ENCODE data around the gene TRAF1. TPM values are rescaled to one million over a fixed set of nuclear protein-coding genes. Genes with fewer than 3 reads are reported as not detected.
A peak's percentile ranks its signal among the peaks of the same experiment; 100 is the strongest.

The TRAF1 gene
- total RNA-seq, 1 experiment from 2014 or later = 4.7 TPM

DNA sequence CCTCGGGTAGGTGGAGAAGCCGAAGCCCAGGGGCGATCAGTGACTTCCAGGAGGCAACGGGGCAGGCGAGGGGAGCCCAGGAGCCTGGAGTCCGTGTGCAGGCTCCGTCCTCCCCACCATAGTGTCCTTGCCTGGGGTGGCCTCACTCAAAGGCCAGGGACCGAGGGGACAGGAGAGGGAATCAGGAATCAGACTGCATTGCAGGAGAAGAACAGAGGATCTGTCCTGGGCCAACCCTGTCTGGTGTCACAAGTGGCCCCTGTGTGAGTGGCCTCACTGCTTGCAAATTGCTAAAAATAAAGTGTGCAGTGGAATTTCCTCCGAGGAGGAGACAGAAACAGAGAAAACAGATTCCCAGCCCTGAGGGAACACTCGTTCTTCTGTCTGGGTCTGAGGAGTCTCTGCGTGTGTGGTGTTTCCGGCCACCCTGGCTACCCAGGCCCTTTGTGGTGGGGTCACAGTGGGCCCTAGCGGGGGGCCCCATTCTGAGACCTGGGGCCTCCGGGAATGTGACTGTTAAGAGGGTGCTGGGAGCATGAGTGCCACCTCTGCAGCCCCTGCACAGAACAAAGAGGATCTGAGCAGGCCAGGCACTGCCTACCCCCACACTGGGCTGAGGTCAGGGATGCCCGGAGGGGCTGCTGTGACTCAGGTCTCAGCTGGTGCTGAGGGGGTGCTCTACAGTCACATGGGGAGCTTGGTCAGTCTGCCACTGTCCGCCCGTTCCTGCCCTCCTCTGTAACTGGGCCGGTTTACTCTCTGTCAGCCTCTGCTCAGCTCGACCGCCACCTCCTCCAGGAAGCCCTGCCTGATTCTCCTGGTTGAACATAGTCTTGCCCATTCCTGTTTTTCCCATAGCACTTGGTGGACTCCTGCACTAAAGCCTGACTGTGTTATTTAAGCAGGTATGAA is 7.4 kb downstream of the TRAF1 start:
- in situ Hi-C loops (cut with HindIII; ENCODE audit: low pct_unique_long_range_greater_than_20kb, low sequenced_read_pairs) = no loop called here
- BruUV-seq (replicated peaks) = no TSS peak
- Histone ChIP-seq H3K4me3 (ENCODE audit: low read depth in 2 of 2, low read length in 2 of 2) (no peak overlapping the region), H3K36me3 (ENCODE audit: control insufficient read depth, insufficient read depth, low read length) (no peaks in the 10 kb centered on the region), H3K27me3 (ENCODE audit: control insufficient read depth, insufficient read depth, low read length) (no peaks in the 10 kb centered on the region), H3K9me3 (ENCODE audit: control insufficient read depth, insufficient read depth, low read depth, low read length) (no peaks in the 10 kb centered on the region), H3K27ac (ENCODE audit: low read length) (no peak overlapping the region), H3K4me1 (ENCODE audit: control insufficient read depth, insufficient read depth, low read length) (peaks cover 3% of the 10 kb centered on the region; the same call in 1 of the 2 replicates)
- TF ChIP-seq, protein P1, sequence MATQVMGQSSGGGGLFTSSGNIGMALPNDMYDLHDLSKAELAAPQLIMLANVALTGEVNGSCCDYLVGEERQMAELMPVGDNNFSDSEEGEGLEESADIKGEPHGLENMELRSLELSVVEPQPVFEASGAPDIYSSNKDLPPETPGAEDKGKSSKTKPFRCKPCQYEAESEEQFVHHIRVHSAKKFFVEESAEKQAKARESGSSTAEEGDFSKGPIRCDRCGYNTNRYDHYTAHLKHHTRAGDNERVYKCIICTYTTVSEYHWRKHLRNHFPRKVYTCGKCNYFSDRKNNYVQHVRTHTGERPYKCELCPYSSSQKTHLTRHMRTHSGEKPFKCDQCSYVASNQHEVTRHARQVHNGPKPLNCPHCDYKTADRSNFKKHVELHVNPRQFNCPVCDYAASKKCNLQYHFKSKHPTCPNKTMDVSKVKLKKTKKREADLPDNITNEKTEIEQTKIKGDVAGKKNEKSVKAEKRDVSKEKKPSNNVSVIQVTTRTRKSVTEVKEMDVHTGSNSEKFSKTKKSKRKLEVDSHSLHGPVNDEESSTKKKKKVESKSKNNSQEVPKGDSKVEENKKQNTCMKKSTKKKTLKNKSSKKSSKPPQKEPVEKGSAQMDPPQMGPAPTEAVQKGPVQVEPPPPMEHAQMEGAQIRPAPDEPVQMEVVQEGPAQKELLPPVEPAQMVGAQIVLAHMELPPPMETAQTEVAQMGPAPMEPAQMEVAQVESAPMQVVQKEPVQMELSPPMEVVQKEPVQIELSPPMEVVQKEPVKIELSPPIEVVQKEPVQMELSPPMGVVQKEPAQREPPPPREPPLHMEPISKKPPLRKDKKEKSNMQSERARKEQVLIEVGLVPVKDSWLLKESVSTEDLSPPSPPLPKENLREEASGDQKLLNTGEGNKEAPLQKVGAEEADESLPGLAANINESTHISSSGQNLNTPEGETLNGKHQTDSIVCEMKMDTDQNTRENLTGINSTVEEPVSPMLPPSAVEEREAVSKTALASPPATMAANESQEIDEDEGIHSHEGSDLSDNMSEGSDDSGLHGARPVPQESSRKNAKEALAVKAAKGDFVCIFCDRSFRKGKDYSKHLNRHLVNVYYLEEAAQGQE (IDR thresholded peaks at IDR 0.05; ENCODE audit: insufficient read depth in 1 of 2, low read depth in 2 of 2, low read length in 1 of 2) = no peak
- TF ChIP-seq, protein P2, sequence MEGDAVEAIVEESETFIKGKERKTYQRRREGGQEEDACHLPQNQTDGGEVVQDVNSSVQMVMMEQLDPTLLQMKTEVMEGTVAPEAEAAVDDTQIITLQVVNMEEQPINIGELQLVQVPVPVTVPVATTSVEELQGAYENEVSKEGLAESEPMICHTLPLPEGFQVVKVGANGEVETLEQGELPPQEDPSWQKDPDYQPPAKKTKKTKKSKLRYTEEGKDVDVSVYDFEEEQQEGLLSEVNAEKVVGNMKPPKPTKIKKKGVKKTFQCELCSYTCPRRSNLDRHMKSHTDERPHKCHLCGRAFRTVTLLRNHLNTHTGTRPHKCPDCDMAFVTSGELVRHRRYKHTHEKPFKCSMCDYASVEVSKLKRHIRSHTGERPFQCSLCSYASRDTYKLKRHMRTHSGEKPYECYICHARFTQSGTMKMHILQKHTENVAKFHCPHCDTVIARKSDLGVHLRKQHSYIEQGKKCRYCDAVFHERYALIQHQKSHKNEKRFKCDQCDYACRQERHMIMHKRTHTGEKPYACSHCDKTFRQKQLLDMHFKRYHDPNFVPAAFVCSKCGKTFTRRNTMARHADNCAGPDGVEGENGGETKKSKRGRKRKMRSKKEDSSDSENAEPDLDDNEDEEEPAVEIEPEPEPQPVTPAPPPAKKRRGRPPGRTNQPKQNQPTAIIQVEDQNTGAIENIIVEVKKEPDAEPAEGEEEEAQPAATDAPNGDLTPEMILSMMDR (IDR thresholded peaks at IDR 0.05) = no peak
- TF ChIP-seq TCF7L2 (IDR thresholded peaks at IDR 0.05; ENCODE audit: low read depth, low read length) (no peak), POLR2AphosphoS5 (IDR thresholded peaks at IDR 0.05; ENCODE audit: low read depth, low read length) (no peak), SIN3A (IDR thresholded peaks at IDR 0.05; ENCODE audit: borderline replicate concordance, insufficient read depth, low read depth, low read length) (no peak)
- POLR2A ChIA-PET = no interaction called here
- CTCF ChIA-PET = no interaction called here
- intact Hi-C loops (cut with micrococcal nuclease; ENCODE audit: unreplicated experiment) = no loop called here
- ATAC-seq = 0 out of 2 replicates have a peak, but pooled peaks have one; percentile 13
- no peak for DNase-seq (ENCODE audit: low read depth, low spot score)

DNA sequence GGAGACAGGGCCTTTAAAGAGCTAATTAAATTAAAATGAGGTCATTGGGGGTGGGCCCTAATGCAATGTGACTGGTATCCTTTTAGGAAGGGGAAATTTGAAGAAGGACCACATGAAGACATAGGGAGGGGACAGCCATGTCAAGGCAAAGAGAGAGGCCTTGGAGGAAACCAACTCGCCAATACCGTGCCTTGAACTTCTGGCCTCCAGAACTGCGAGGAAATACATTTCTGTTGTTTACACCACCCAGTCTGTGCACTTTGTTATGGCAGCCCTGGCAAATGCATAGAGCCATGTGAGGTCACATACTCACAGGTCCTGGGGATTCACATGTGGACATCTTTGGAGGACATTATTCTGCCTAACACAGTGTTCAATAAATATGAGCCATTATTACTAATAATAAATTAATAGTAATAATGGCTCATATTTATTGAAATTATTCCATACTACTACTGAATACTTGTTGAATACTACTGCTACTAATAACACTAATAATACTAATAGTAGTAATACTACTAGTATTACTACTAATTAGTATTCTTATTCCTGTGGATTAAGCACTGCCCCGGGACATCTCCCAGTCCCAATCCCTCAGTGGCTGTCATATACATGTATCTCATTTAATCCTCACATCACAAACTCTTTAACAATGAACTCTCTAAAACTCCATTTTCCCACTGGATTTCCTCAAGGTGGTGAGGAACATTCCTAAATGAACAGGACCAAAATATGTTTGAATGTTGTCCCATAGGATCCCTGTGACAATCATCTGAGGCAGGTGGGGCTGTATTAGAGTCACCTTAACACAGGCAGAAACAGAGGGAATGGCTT is 8.4 kb downstream of the TRAF1 start:
- H3K36me3 ChIP-seq (ENCODE audit: control insufficient read depth, insufficient read depth, low read length) = no peaks in the 10 kb centered on the region
- H3K27ac ChIP-seq (ENCODE audit: low read length) = no peak overlapping the region
- in situ Hi-C loops (cut with HindIII; ENCODE audit: low pct_unique_long_range_greater_than_20kb, low sequenced_read_pairs) = no loop called here
- no peaks in the 10 kb centered on the region for H3K27me3 ChIP-seq (ENCODE audit: control insufficient read depth, insufficient read depth, low read length)
- no TSS peak for BruUV-seq (replicated peaks)
- ChIA-PET POLR2A (no interaction called here), CTCF (no interaction called here)
- no peak for ATAC-seq
- H3K9me3 ChIP-seq (ENCODE audit: control insufficient read depth, insufficient read depth, low read depth, low read length) = no peaks in the 10 kb centered on the region
- peaks cover 3% of the 10 kb centered on the region; the same call in 1 of the 2 replicates for H3K4me1 ChIP-seq (ENCODE audit: control insufficient read depth, insufficient read depth, low read length)
- TF ChIP-seq TCF7L2 (IDR thresholded peaks at IDR 0.05; ENCODE audit: low read depth, low read length) (no peak), POLR2AphosphoS5 (IDR thresholded peaks at IDR 0.05; ENCODE audit: low read depth, low read length) (no peak), SIN3A (IDR thresholded peaks at IDR 0.05; ENCODE audit: borderline replicate concordance, insufficient read depth, low read depth, low read length) (no peak)
- TF ChIP-seq, protein P2 (IDR thresholded peaks at IDR 0.05) = no peak
- TF ChIP-seq, protein P1 (IDR thresholded peaks at IDR 0.05; ENCODE audit: insufficient read depth in 1 of 2, low read depth in 2 of 2, low read length in 1 of 2) = no peak
- no peak overlapping the region for H3K4me3 ChIP-seq (ENCODE audit: low read depth in 2 of 2, low read length in 2 of 2)
- intact Hi-C loops (cut with micrococcal nuclease; ENCODE audit: unreplicated experiment) = no loop called here
- no peak for DNase-seq (ENCODE audit: low read depth, low spot score)

All from Panc1 (cell line).